NCI-H146 (cell line): ENCODE measurements around the gene TIAM2.
A peak's percentile ranks its signal among the peaks of the same experiment; 100 is the strongest.
"Not testable (repeated sequence)": the region's sequence is repeated elsewhere in the genome, so short reads cannot be mapped to it uniquely, and the experiment has no call there.

Experiments
- DNase-seq: peaks from one replicate; lab custom pipeline; 2025; lab: John Stamatoyannopoulos, UW

Gene TIAM2

GRCh38 chr6:154995254-154996015 lies at the start of gene TIAM2:
TIAM2 (plus strand) TSS chr6:154995315; CDS start chr6:155129224, 133,909 bp downstream.
- peak; percentile 66 for DNase-seq

GRCh38 chr6:154950979-154951344 lies 44.2 kb upstream of the TIAM2 start:
- DNase-seq: no peak

GRCh38 chr6:154951345-154952200 lies 43.5 kb upstream of the TIAM2 start:
- no peak for DNase-seq

- DNase-seq: no peak
These were observed 41.5 kb upstream of the TIAM2 start for GRCh38 chr6:154953644-154954043.

- DNase-seq: no peak
These were observed 40.8 kb upstream of the TIAM2 start for GRCh38 chr6:154954347-154954746.

DNA sequence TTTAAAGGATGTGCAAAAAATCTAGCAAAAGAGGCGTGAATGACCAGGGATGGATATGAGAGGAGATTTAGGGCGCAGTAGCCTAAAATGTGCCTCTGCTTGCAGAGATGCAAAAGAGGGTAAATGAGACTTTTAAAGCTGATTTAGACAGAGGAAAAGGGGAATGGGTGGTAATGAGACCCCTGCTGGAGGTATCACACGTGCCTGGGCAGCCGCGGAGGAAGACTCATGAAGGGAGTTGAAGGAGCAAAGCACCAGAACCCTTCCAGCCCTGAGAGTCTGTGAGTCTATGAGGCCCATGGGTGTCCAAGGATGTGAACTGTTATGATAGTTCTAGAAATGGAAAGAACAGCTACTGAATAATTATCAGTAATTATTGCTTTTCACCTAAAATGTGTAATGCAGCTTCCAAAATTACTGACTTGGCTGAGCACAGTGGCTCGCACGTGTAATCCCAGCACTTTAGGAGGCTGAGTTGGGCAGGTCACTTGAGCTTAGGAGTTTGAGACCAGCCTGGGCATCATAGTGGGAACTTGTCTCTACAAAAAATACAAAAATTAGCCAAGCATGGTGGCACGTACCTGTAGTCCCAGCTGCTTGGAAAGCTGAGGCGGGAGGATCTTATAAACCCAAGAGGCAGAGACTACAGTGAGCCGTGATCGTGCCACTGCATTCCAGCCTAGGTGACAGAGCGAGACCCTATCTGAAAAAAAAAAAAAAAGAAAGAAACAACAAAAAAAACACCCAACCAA lies 38.2 kb upstream of the TIAM2 start:
- no peak for DNase-seq

DNA sequence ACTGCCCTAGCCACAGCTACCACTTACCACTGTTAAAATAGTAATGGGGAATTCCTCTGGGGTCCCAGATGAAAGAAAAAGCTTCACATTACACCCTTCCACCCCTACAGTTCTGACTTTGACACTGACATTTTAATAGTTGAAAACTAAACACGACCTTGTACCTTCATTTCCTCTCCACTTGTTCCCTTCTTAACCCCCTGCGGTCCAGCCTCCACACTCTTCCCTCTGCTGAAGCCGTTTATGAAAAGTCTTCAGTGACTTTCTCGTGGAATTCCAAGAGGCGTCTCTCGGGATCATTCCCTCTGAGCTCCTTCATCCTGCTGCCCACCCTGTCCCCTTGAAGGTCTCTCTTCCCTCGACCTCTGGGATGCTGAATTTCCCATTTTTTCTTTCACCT lies 36.6 kb upstream of the TIAM2 start:
- no peak for DNase-seq

- DNase-seq: no peak
These were observed 34.7 kb upstream of the TIAM2 start for GRCh38 chr6:154960299-154960843.

- no peak for DNase-seq
These were observed 34.1 kb upstream of the TIAM2 start for GRCh38 chr6:154960854-154961530.

DNA sequence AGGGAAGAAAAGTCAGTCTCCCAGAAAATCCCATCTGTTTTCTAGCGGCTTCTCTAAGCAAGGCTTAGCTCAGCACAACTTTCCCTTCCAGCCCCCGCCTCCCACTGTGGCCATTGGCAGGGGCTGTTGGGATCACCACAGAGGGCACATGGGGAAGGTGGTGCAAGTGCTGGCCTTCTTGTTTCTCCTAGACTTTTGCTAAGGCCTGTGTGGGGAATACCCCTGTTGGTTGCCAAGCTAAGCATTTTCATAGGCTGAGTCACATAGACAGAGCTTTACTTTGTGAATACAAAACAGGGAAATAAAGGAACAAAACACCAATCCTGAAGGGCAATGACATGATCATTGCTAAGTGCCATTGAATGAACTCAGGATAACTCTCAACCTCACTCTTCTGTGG lies 32.4 kb upstream of the TIAM2 start:
- DNase-seq: no peak

DNA sequence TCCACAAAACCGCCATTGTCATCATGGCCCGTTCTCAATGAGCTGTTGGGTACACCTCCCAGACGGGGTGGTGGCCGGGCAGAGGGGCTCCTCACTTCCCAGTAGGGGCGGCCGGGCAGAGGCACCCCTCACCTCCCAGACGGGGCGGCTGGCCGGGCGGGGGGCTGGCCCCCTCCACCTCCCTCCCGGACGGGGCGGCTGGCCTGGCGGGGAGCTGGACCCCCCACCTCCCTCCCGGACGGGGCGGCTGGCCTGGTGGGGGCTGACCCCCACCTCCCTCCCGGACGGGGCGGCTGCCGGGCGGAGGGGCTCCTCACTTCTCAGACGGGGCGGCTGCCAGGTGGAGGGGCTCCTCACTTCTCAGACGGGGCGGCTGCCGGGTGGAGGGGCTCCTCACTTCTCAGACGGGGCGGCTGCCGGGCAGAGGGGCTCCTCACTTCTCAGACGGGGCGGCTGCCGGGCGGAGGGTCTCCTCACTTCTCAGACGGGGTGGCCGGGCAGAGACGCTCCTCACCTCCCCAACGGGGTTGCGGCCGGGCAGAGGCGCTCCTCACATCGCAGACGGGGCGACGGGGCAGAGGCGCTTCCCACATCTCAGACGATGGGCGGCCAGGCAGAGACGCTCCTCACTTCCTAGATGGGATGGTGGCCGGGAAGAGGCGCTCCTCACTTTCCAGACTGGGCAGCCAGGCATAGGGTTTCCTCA lies 28.9 kb upstream of the TIAM2 start:
- DNase-seq: not testable (repeated sequence)

DNA sequence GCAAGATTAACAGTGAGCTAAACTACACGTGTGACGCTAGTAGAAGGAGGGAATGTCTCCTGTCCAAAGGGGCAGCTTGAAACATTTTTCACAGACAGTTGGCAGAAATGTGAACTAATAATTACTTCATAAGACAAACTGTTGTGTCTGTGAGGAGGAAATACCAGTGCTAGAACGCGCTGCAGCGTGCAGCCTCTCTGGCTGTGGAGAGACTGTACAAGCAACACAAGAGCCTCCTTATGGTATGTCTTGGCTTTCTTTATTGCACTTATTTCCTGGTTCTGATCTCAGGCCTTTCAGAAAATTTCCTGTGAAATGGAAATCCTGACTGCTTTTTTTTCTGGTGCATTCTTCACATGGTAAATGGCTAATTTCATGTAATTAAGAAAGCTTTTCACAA lies 25.3 kb upstream of the TIAM2 start:
- DNase-seq: no peak

- DNase-seq: no peak
These were observed 20.5 kb upstream of the TIAM2 start for GRCh38 chr6:154974485-154975149.

GRCh38 chr6:154977588-154977987 lies 17.5 kb upstream of the TIAM2 start:
- no peak for DNase-seq

DNA sequence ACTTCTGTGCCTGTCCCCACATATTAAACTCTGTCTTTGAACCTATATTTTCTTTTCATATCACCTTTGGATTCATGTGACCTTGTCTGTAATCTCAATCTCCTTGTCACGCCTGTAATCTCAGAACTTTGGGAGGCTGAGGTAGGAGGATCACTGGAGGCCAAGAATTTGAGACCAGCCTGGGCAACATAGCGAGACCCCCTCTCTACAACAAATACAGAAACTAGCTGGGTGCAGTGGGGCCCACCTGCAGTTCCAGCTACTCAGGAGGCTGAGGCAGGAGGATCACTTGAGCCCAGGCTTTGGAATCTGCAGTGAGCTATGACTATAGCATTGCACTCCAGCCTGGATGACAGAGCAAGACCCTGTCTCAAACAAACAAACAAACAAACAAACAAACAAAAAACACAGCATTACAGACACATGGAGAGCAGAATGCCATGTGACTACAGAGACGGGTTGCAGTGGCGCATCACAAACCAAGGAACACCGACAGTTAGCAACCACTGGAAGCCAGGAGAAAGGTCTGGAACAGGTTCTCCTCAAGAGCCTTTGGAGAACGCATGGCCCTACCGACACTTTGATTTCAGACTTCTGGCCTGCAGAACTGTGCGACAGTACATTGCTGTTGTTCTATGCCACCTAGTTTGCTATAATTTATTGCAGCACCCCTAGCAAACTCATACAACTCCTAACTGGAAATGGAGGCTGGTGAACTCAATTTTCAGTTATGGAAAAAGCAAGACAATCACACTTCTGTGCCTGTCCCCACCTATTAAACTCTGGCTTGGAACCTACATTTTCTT lies 14.6 kb upstream of the TIAM2 start:
- DNase-seq: no peak

DNA sequence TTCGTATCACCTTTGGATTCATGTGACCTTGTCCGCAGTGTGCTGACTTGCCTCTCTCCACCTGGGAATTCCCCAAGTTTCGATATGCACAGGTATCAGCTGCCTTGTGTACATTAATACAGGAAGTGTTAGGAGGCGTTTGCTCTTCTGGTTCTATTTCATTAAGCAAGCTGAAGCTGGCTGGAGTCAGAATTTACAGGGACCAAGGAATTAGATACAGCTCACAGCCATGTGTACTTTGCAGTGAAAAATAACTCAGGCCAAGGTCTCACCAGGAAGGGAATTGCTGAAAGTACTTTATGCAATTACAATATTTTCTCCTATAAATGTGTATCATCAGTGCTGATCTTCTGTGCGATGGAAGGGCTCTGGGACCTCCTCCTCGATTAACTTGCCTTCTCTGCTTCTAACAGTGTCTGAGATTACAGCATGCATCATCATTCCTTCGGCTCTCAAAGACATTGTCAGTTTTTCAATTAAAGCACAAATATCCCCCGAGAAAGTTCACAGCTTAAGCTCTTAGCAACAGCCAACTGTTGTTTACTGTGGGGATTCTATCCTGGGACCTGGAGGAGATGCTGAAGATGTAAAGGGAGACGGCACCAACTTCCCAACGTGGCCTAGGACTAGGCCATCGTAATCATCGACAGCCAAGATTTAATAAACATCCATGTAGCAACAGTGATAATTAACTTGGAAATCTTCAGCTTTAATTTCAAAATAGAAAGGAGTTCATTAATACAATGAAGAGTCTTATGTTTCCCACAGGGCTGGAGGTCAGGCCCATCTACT lies 13.8 kb upstream of the TIAM2 start:
- DNase-seq: peak; percentile 16

GRCh38 chr6:154984146-154984545 lies 11.0 kb upstream of the TIAM2 start:
- no peak for DNase-seq

- no peak for DNase-seq
These were observed 8.3 kb upstream of the TIAM2 start for GRCh38 chr6:154986787-154987235.

DNA sequence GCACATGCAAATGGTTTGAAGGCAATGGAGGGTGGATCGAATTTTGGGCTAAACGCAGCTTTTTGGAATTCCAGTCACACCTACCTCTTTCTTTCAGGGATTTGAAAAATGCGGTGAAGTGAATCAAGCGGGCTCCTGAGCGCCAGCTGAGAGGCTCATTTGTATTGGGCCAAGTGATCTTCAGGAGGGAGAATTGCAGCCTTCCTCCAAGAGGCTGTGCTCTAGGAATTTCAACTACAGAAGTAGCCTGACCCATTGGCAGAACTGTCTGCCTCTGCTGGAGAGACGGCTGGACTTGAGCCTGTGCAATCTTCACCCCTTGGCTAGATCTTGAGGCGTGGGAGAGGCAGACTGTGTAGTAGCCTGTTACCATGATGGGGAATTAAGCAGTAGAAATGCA lies 5.7 kb upstream of the TIAM2 start:
- DNase-seq: no peak
